Measurements from ENCODE around the gene CXorf66. TPM values are rescaled to one million over a fixed set of nuclear protein-coding genes. Genes with fewer than 3 reads are reported as not detected.

The CXorf66 gene
- total and polyA plus RNA-seq, 7 donors = not detected

Other genes with a start within 250 kb of the CXorf66 start
- gene ATP11C, start 32.5 kb downstream of the CXorf66 start, total RNA-seq = 1 to 10 TPM; 2.1 to 3.9 (median 3.2) TPM
- gene ATP11C, start 32.5 kb downstream of the CXorf66 start, polyA plus RNA-seq = 1 to 10 TPM; 2.3 to 3.1 (median 2.4) TPM

All from psoas muscle (tissue), 7 donors.